GM06990 (cell line): ENCODE measurements around the gene FAM3C.

Experiments
- DNase-seq: peaks from one replicate; pipeline ENCODE4 v3.0.0-alpha.2; 2011; ENCODE audit not compliant: insufficient read length; ENCODE audit errors: extremely low read depth
- H3K27me3 ChIP-seq: replicated peaks from 2 replicates; pipeline ENCODE4 v1.6.0; 2011; ENCODE audit warnings: low read length; ENCODE audit not compliant: control insufficient read depth, insufficient read depth
- H3K36me3 ChIP-seq: 2 replicates; pipeline ENCODE4 v1.5.1; 2011; ENCODE audit warnings: low read length; ENCODE audit not compliant: control insufficient read depth, insufficient read depth
- H3K4me3 ChIP-seq: replicated peaks from 2 replicates; pipeline ENCODE4 v1.5.1; 2011; ENCODE audit warnings: low read depth, mild to moderate bottlenecking, control low read depth, low read length
- TF ChIP-seq, protein P1 (sequence below): IDR thresholded peaks from 2 replicates; pipeline ENCODE4 v1.5.1; 2011; ENCODE audit warnings: low read length, control low read depth, mild to moderate bottlenecking, inconsistent platforms; ENCODE audit not compliant: insufficient read depth, poor library complexity, severe bottlenecking

FAM3C gene

DNA sequence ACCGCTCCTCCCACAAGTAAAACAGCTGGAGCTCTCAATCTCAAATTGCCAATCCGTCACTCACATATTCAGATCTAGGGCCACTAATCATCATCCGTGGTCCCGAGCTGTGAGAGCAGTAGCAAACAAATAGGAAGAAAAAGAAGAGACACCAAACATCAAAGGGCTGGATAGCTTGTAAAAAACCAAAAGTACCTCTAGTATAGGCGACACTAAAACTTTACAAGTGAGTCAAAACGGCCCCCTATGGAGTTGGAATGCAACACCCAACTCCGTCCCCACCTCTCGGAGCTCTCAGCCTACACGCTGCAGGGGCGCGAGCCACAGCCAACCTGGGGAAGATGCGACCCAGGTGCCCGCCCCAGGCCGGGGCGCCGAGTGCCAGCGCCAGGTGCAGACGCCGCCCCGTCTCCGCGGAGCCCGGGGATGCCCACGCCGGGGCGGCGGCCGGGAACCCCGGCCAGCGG, 581 bp downstream of the FAM3C start:
- Histone ChIP-seq H3K36me3 (no peaks in the 10 kb centered on the region), H3K4me3 (peak overlapping the region; percentile 70), H3K27me3 (no peaks in the 10 kb centered on the region)
- no peak for DNase-seq
- TF ChIP-seq, protein P1, sequence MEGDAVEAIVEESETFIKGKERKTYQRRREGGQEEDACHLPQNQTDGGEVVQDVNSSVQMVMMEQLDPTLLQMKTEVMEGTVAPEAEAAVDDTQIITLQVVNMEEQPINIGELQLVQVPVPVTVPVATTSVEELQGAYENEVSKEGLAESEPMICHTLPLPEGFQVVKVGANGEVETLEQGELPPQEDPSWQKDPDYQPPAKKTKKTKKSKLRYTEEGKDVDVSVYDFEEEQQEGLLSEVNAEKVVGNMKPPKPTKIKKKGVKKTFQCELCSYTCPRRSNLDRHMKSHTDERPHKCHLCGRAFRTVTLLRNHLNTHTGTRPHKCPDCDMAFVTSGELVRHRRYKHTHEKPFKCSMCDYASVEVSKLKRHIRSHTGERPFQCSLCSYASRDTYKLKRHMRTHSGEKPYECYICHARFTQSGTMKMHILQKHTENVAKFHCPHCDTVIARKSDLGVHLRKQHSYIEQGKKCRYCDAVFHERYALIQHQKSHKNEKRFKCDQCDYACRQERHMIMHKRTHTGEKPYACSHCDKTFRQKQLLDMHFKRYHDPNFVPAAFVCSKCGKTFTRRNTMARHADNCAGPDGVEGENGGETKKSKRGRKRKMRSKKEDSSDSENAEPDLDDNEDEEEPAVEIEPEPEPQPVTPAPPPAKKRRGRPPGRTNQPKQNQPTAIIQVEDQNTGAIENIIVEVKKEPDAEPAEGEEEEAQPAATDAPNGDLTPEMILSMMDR, result no peak

DNA sequence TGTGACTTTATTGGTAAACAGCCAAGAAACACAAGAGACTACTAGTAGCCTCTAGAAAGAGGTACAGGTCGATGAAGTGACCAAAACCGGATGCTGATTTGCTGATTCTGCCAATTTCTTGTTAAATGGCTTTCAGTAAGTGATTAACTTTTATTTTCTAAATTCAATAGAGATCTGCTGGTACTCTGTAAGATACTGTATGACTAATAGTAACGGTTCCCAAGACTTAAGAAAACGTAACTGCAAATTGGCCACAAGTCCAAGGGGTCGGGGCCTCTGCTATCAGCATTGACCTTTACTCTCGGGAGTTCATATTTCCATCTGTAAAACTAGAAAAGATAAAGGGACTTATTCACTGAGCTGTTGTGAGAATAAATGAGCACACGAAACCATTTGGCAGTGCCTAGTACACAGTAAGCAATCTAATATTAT, 1.4 kb downstream of the FAM3C start:
- H3K36me3 ChIP-seq, result no peaks in the 10 kb centered on the region
- H3K27me3 ChIP-seq, result no peaks in the 10 kb centered on the region
- DNase-seq, result no peak
- TF ChIP-seq, protein P1, result no peak
- peak overlapping the region; percentile 70 for H3K4me3 ChIP-seq

DNA sequence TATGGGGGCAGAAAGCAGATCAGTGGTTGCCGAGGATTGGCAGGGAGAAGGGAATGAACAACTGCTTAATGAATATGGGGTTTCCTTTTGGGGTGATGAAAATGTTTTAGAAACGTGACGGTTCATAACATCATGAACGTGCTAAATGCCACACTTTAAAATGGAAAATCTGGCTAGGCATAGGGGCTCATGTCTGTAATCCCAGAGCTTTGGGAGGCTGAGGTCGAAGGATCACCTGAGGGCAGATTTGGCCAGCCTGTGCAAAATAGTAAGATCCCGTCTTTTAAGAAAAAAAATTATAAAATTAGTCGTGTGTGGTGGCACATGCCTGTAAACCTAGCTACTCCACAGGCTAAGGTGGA, 3.1 kb downstream of the FAM3C start:
- DNase-seq, result no peak
- Histone ChIP-seq H3K4me3 (no peak overlapping the region), H3K36me3 (no peaks in the 10 kb centered on the region), H3K27me3 (no peaks in the 10 kb centered on the region)
- TF ChIP-seq, protein P1, result no peak

DNA sequence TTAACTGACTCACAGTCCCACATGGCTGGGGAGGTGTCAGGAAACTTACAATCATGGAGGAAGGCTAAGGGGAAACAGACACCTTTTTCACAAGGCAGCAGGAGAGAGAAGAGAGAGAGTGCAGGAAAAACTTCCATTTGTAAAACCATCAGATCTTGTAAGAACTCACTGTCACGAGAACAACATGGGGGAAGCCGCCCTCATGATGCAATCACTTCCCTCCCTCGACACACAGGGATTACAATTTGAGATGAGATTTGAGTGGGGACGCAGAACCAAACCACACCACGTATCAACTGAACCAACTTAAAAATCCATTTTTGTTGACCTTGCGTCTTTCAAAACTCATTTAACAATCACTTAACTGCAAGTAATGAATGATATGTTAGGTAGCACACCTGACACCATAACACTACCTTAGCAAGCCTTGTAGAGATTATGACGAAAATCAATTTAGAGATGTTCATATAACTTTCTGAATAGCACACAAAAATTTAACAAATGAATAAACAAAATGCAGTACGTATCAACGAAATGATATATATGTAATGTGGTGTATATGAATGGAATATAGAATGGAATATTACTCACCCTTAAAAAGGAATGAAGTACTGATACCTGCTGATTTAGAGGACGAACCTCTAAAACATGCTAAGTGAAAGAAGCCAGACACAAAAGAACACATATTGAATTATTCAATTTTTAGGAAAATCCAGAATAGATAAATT, 3.7 kb downstream of the FAM3C start:
- no peaks in the 10 kb centered on the region for H3K36me3 ChIP-seq
- no peak overlapping the region for H3K4me3 ChIP-seq
- no peak for DNase-seq
- TF ChIP-seq, protein P1, result no peak
- no peaks in the 10 kb centered on the region for H3K27me3 ChIP-seq

DNA sequence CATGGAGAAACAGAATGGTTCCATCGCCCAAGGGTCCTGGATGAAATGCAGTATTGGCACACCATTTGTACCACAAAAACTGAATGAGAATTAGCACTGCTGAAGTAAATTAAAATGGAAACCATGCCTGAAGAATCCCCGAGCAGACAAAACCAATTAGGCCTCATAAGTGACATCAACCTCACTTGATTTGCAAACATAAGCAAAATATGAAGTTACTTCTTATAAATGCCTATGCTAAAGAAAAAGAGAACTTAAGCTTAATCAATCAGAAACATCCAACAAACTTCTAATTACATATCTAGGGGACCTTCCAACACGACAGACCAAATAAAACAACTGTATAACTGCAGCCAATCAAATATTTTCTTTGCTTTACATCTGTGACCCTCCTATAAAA, 4.4 kb downstream of the FAM3C start:
- DNase-seq, result no peak
- Histone ChIP-seq H3K36me3 (no peaks in the 10 kb centered on the region), H3K27me3 (no peaks in the 10 kb centered on the region), H3K4me3 (no peak overlapping the region; the same call in 1 of the 2 replicates)
- TF ChIP-seq, protein P1, result no peak
